Measurements from ENCODE around the gene NXNL2. TPM values are rescaled to one million over a fixed set of nuclear protein-coding genes. Genes with fewer than 3 reads are reported as not detected.

Gene NXNL2
- total RNA-seq, 2 experiments from 2014 or later, result not detected

- DNase-seq, result no peak
- ATAC-seq, result no peak
- H3K36me3 Mint-ChIP-seq, result no peaks in the 10 kb centered on the region
- no peaks in the 10 kb centered on the region for H3K4me1 Mint-ChIP-seq
- CTCF ChIA-PET, result no interaction called here
- H3K9me3 Mint-ChIP-seq (ENCODE audit: low read depth), result no peaks in the 10 kb centered on the region
- no peak overlapping the region for H3K4me3 Mint-ChIP-seq
- H3K27ac Mint-ChIP-seq, result no peak overlapping the region
- peaks cover 24% of the 10 kb centered on the region for H3K27me3 Mint-ChIP-seq
Measured at GRCh38 chr9:88522360-88522759, 12.6 kb upstream of the NXNL2 start.

GRCh38 chr9:88523056-88523455 lies 11.9 kb upstream of the NXNL2 start:
- no peaks in the 10 kb centered on the region for H3K4me1 Mint-ChIP-seq
- DNase-seq (no peak), ATAC-seq (no peak)
- H3K36me3 Mint-ChIP-seq, result no peaks in the 10 kb centered on the region
- no peak overlapping the region for H3K4me3 Mint-ChIP-seq
- CTCF ChIA-PET, result no interaction called here
- H3K9me3 Mint-ChIP-seq (ENCODE audit: low read depth), result no peaks in the 10 kb centered on the region
- H3K27me3 Mint-ChIP-seq, result peaks cover 24% of the 10 kb centered on the region
- no peak overlapping the region for H3K27ac Mint-ChIP-seq

GRCh38 chr9:88524911-88525310 lies 10.1 kb upstream of the NXNL2 start:
- ATAC-seq (no peak), DNase-seq (no peak)
- Mint-ChIP-seq H3K4me1 (no peaks in the 10 kb centered on the region), H3K4me3 (no peak overlapping the region), H3K27ac (no peak overlapping the region), H3K9me3 (ENCODE audit: low read depth) (no peaks in the 10 kb centered on the region), H3K36me3 (no peaks in the 10 kb centered on the region), H3K27me3 (peaks cover 24% of the 10 kb centered on the region)
- CTCF ChIA-PET, result no interaction called here

- DNase-seq, result no peak
- CTCF ChIA-PET, result no interaction called here
- Mint-ChIP-seq H3K9me3 (ENCODE audit: low read depth) (no peaks in the 10 kb centered on the region), H3K4me1 (no peaks in the 10 kb centered on the region), H3K36me3 (no peaks in the 10 kb centered on the region), H3K27me3 (peaks cover 29% of the 10 kb centered on the region), H3K4me3 (no peak overlapping the region), H3K27ac (no peak overlapping the region)
- no peak for ATAC-seq
Measured at GRCh38 chr9:88527618-88528017, 7.4 kb upstream of the NXNL2 start.

DNA sequence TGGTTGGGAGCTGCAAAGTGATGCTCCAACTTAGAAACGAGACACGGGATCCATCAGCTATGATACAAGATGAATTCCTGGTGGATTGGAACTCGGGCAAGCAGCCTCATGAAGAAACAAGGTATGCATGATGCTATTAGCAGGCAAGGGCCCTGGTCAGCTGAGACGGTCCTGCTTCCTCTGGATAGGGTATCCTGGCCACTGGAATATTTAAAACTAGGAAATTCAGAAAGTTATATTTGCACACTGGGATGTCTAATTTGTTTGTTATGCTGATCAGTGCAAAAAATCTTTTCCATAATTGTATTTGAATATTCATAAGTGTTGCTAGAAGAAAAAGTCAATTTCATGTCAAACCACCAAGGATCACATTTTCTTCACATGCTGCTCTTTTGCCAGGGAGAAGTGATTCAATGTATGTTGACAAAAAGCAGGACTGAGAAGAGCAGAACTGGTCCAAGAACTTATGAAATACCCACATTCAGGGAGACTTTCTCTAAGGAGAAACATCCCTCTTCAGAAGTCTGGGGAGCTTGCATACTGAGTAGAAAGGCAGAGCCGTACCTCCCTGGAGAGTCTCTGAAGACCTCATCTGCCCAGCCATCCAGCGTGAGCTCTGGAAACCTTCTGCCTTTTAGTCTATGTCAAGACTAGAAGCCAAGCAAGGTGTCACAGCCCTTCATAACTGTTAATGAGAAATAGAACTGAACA lies 6.7 kb upstream of the NXNL2 start:
- ATAC-seq, result no peak
- CTCF ChIA-PET, result no interaction called here
- H3K9me3 Mint-ChIP-seq (ENCODE audit: low read depth), result no peaks in the 10 kb centered on the region
- no peak overlapping the region for H3K4me3 Mint-ChIP-seq
- no peaks in the 10 kb centered on the region for H3K36me3 Mint-ChIP-seq
- peaks cover 32% of the 10 kb centered on the region for H3K27me3 Mint-ChIP-seq
- H3K27ac Mint-ChIP-seq, result no peak overlapping the region
- H3K4me1 Mint-ChIP-seq, result peaks cover 2% of the 10 kb centered on the region
- no peak for DNase-seq

GRCh38 chr9:88529496-88529895 lies 5.5 kb upstream of the NXNL2 start:
- Mint-ChIP-seq H3K4me3 (no peak overlapping the region), H3K9me3 (ENCODE audit: low read depth) (no peaks in the 10 kb centered on the region), H3K27me3 (peaks cover 38% of the 10 kb centered on the region), H3K27ac (no peak overlapping the region), H3K36me3 (no peaks in the 10 kb centered on the region), H3K4me1 (peaks cover 6% of the 10 kb centered on the region)
- ATAC-seq (no peak), DNase-seq (no peak)
- CTCF ChIA-PET, result no interaction called here

DNA sequence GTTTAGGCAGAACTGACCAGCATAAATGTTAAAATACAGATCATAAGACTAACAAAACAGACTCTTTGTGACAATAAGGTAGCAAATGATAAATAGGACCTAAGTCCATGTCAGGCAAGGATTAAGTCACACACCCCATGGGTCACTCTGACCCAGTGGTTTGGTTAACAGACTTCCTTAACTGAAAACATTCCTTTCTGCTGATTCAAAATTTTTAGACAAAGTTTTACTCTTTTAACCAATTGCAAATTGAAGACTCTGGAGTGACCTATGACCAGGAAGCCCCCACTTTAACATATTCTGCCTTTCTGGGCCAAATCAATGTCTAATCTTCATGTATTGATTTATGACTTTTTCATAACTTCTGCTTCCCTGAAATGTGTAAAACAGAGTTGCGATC lies 4.9 kb upstream of the NXNL2 start:
- no peak for DNase-seq
- no peak for ATAC-seq
- peaks cover 38% of the 10 kb centered on the region for H3K27me3 Mint-ChIP-seq
- H3K27ac Mint-ChIP-seq, result no peak overlapping the region
- no peak overlapping the region for H3K4me3 Mint-ChIP-seq
- CTCF ChIA-PET, result no interaction called here
- H3K36me3 Mint-ChIP-seq, result no peaks in the 10 kb centered on the region
- H3K9me3 Mint-ChIP-seq (ENCODE audit: low read depth), result no peaks in the 10 kb centered on the region
- H3K4me1 Mint-ChIP-seq, result peaks cover 6% of the 10 kb centered on the region

DNA sequence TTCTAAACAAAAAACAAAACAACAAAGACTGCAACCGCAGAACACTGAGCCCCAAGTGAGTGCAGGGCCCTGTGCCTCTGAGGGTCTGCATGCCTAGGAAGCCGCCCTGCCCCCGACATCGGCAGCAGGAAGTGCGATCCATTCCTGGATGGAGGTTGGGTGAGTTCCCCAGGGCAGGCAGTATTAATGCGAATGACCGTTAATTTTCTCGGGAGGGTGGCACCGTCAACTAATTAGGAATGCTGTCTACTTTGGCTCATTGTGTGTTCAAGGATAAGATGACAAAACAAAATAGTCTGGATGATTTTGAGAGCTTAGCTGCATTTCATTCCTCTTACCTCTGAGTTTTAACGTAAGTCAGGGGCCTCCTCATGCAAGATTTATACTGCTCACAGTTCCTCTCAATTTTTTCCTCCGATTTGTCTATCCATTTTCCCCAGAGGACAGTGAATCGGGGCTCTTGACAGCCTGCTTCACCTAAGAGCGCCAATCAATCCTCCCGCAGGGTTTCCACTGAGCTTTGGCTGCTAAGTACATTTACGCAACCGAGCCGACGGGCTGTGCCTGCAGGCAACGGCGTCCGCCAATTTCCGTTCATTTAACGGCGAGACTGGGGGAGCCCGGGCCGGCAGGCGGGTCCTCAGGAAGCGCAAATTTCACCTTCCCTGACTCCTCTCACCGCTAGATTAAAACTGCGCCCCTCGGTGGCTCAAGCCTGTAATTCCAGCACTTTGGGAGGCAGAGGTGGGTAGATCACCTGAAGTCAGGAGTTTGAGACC lies 2.9 kb upstream of the NXNL2 start:
- ATAC-seq (no peak), DNase-seq (no peak)
- Mint-ChIP-seq H3K36me3 (no peaks in the 10 kb centered on the region), H3K27ac (no peak overlapping the region), H3K4me3 (no peak overlapping the region), H3K27me3 (peaks cover 50% of the 10 kb centered on the region), H3K4me1 (peaks cover 7% of the 10 kb centered on the region), H3K9me3 (ENCODE audit: low read depth) (no peaks in the 10 kb centered on the region)
- CTCF ChIA-PET, result no interaction called here

DNA sequence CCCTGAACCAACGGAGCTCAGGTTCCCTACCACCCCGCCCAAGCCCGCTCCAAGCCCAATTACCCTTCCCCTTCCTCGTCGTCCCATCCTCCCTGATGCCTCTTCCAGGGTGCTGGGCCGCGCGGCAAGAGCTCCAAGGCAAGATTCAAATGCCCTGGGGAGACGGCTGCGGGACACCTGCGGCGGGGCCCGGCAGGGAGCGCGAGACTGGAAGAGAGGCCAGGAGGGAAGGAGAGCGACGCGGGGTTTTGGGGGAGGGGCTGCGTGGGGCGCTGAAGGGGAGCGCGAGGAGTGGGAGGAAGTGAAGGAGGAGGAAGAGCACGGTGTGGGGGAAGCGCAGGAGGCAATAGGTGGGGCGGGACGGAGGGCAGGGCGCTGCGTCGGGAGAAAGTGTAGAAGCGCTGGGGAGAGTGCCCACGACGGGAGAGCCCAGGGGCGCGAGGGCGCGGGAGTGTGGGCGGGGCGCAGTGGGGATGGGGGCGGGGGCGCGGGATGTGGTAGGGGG lies 975 bp upstream of the NXNL2 start:
- Mint-ChIP-seq H3K9me3 (ENCODE audit: low read depth) (no peaks in the 10 kb centered on the region), H3K36me3 (no peaks in the 10 kb centered on the region), H3K4me3 (no peak overlapping the region), H3K27ac (no peak overlapping the region), H3K27me3 (peaks cover 68% of the 10 kb centered on the region), H3K4me1 (peaks cover 14% of the 10 kb centered on the region)
- no peak for DNase-seq
- ATAC-seq, result no peak
- CTCF ChIA-PET, result interaction anchor here (0.6 kb wide), 1 partner anchor 24 kb away, joined by 3 read pairs; no protein-coding TSS in a partner anchor

GRCh38 chr9:88535226-88536022 lies 446 bp downstream of the NXNL2 start:
- H3K27me3 Mint-ChIP-seq, result peaks cover 71% of the 10 kb centered on the region

GRCh38 chr9:88536023-88536324 lies 996 bp downstream of the NXNL2 start:
- CTCF ChIA-PET, result interaction anchor here (0.9 kb wide), 1 partner anchor 363 kb away, joined by 3 read pairs; no protein-coding TSS in a partner anchor
- Mint-ChIP-seq H3K36me3 (no peaks in the 10 kb centered on the region), H3K4me1 (peaks cover 14% of the 10 kb centered on the region), H3K4me3 (no peak overlapping the region), H3K9me3 (ENCODE audit: low read depth) (no peaks in the 10 kb centered on the region), H3K27me3 (peaks cover 68% of the 10 kb centered on the region), H3K27ac (no peak overlapping the region)
- no peak for DNase-seq
- ATAC-seq, result no peak

More at GRCh38 chr9:88535226-88536022, 446 bp downstream of the NXNL2 start:
- peaks cover 14% of the 10 kb centered on the region for H3K4me1 Mint-ChIP-seq
- no peak for DNase-seq
- no peaks in the 10 kb centered on the region for H3K36me3 Mint-ChIP-seq
- CTCF ChIA-PET, result interaction anchor here (0.9 kb wide), 1 partner anchor 363 kb away, joined by 3 read pairs; no protein-coding TSS in a partner anchor
- H3K4me3 Mint-ChIP-seq, result no peak overlapping the region
- peak; percentile 29 for ATAC-seq
- no peaks in the 10 kb centered on the region for H3K9me3 Mint-ChIP-seq (ENCODE audit: low read depth)
- H3K27ac Mint-ChIP-seq, result no peak overlapping the region

- no peaks in the 10 kb centered on the region for H3K36me3 Mint-ChIP-seq
- H3K27me3 Mint-ChIP-seq, result peaks cover 60% of the 10 kb centered on the region
- no peak for DNase-seq
- no peak for ATAC-seq
- no peak overlapping the region for H3K27ac Mint-ChIP-seq
- no peaks in the 10 kb centered on the region for H3K9me3 Mint-ChIP-seq (ENCODE audit: low read depth)
- no peak overlapping the region for H3K4me3 Mint-ChIP-seq
- H3K4me1 Mint-ChIP-seq, result peaks cover 14% of the 10 kb centered on the region
- CTCF ChIA-PET, result no interaction called here
Measured at GRCh38 chr9:88536951-88537760, 2.2 kb downstream of the NXNL2 start.

DNA sequence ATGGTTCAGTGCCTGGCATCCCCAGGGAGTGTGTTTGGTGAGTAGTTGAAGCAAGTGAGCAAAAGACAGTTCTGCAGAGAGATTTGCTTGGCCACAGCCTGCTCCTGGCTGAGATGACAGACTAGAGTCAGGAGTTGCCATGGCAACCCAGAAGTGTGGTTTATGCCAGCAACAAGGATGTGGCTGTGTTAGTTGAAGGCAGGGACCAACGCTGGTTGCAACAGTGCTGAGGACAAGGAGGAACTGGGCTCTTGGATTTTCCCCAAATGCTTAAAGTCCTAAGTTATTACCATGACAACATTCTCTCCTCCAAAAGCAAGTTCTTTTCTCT lies 2.7 kb downstream of the NXNL2 start:
- CTCF ChIA-PET, result no interaction called here
- Mint-ChIP-seq H3K9me3 (ENCODE audit: low read depth) (no peaks in the 10 kb centered on the region), H3K36me3 (no peaks in the 10 kb centered on the region), H3K27ac (no peak overlapping the region), H3K4me3 (no peak overlapping the region), H3K27me3 (peaks cover 54% of the 10 kb centered on the region), H3K4me1 (peaks cover 14% of the 10 kb centered on the region)
- ATAC-seq (peak; percentile 47), DNase-seq (peak; percentile 75)
